Umbilical cord (tissue), 2 donors: ENCODE results near the gene AP2A2. TPM values are rescaled to one million over a fixed set of nuclear protein-coding genes. Genes with fewer than 3 reads are reported as not detected.

ENCODE experiments used
- DNase-seq: peaks from one replicate; pipeline ENCODE4 v3.0.0-alpha.2; 2015; ENCODE audit warnings: low spot score
- total RNA-seq: library from RNA; depleted of rRNA; stranded (reverse); fragments of >200 nt; gene quantifications from one replicate; pipeline ENCODE4 v1.2.3, GENCODE V29; 2014; ENCODE audit warnings: low replicate concordance; ENCODE audit not compliant: insufficient read depth

Gene AP2A2
- total RNA-seq, result 24.1 TPM

- DNase-seq, result peak; percentile 89
Observed at GRCh38 chr11:925496-926301, at the start of gene AP2A2. AP2A2 (plus strand) TSS chr11:925870; CDS start chr11:926022, 152 bp downstream.

GRCh38 chr11:876545-876944 lies 49.1 kb upstream of the AP2A2 start:
- no peak for DNase-seq

- no peak for DNase-seq
Observed at GRCh38 chr11:877565-877964, 48.1 kb upstream of the AP2A2 start.

GRCh38 chr11:880447-880846 lies 45.2 kb upstream of the AP2A2 start:
- no peak for DNase-seq

GRCh38 chr11:882596-882995 lies 43.1 kb upstream of the AP2A2 start:
- DNase-seq, result no peak

- DNase-seq, result no peak
Observed at GRCh38 chr11:883527-883926, 42.1 kb upstream of the AP2A2 start.

- DNase-seq, result no peak
Observed at GRCh38 chr11:884578-885070, 41.0 kb upstream of the AP2A2 start.

GRCh38 chr11:886568-886967 lies 39.1 kb upstream of the AP2A2 start:
- DNase-seq, result no peak

GRCh38 chr11:887589-887988 lies 38.1 kb upstream of the AP2A2 start:
- no peak for DNase-seq

- no peak for DNase-seq
Observed at GRCh38 chr11:888310-889212, 37.1 kb upstream of the AP2A2 start.

- DNase-seq, result no peak
Observed at GRCh38 chr11:889257-889656, 36.4 kb upstream of the AP2A2 start.

GRCh38 chr11:889687-890475 lies 35.8 kb upstream of the AP2A2 start:
- DNase-seq, result no peak

- no peak for DNase-seq
Observed at GRCh38 chr11:890794-891540, 34.7 kb upstream of the AP2A2 start.

- DNase-seq, result no peak
Observed at GRCh38 chr11:893008-893654, 32.5 kb upstream of the AP2A2 start.

- no peak for DNase-seq
Observed at GRCh38 chr11:894575-895201, 31.0 kb upstream of the AP2A2 start.

GRCh38 chr11:895331-896110 lies 30.1 kb upstream of the AP2A2 start:
- DNase-seq, result no peak

- DNase-seq, result peak; percentile 21
Observed at GRCh38 chr11:897253-898142, 28.2 kb upstream of the AP2A2 start.

GRCh38 chr11:898143-898511 lies 27.5 kb upstream of the AP2A2 start:
- peak; percentile 64 for DNase-seq
